ENCODE results near the gene PIEZO2. TPM values are rescaled to one million over a fixed set of nuclear protein-coding genes. Genes with fewer than 3 reads are reported as not detected.

PIEZO2 gene
- total and polyA plus RNA-seq, 2 of the 8 experiments (the other 6 are each of a cell fraction or from before 2014, with no cell fraction given): 4.7 to 16.5 TPM

GRCh38 chr18:10841203-10841602 is 308.2 kb downstream of the PIEZO2 start:
- POLR2A ChIA-PET (ENCODE audit: partially characterized antibody): no interaction called here

More at GRCh38 chr18:10841203-10841602, 308.2 kb downstream of the PIEZO2 start:
- Histone ChIP-seq H3K4me1 (replicated peaks in 1 of 4; ENCODE audit: control insufficient read depth in 3 of 4, insufficient read depth in 4 of 4, low read length in 3 of 4) (no peaks in the 10 kb centered on the region), H3K9me3 (ENCODE audit: insufficient read depth in 2 of 2, low read depth in 1 of 2, low read length in 1 of 2) (no peaks in the 10 kb centered on the region), H3K23me2 (ENCODE audit: low read depth, low read length) (no peaks in the 10 kb centered on the region), H3K9ac (replicated peaks in 1 of 4; ENCODE audit: extremely low read depth in 1 of 4, low read depth in 3 of 4, low read length in 3 of 4) (no peak overlapping the region), H3K27ac (ENCODE audit: low read depth, low read length) (no peak overlapping the region), H3K4ac (replicated peaks; ENCODE audit: insufficient read length, low read depth, low read length) (no peak overlapping the region), H2BK5ac (ENCODE audit: low read depth, low read length) (no peak overlapping the region), H3K18ac (ENCODE audit: extremely low read depth, low read length) (no peak overlapping the region), H2BK12ac (ENCODE audit: low read depth, low read length) (no peak overlapping the region), H3K23ac (ENCODE audit: insufficient read length) (no peak overlapping the region), H3K4me3 (ENCODE audit: extremely low read depth in 1 of 4, insufficient read depth in 2 of 4, low read depth in 3 of 4, low read length in 4 of 4) (no peak overlapping the region), H4K5ac (ENCODE audit: insufficient read length, low read depth, low read length) (no peak overlapping the region), H2BK120ac (replicated peaks; ENCODE audit: low read depth, low read length) (no peak overlapping the region), H3K27me3 (replicated peaks in 1 of 4; ENCODE audit: control insufficient read depth in 3 of 4, extremely low read depth in 1 of 4, insufficient read depth in 3 of 4, low read length in 3 of 4) (peaks cover 0 to 1% (median 0%) of the 10 kb centered on the region in 4 experiments; a peak in 1 of 7 replicates), H3K79me2 (ENCODE audit: control insufficient read depth in 1 of 2, insufficient read depth in 2 of 2, low read length in 2 of 2) (no peaks in the 10 kb centered on the region), H4K8ac (ENCODE audit: extremely low read depth, insufficient read depth, low read length) (no peak overlapping the region), H2BK15ac (ENCODE audit: low read length) (no peak overlapping the region), H3K36me3 (ENCODE audit: control insufficient read depth in 2 of 4, insufficient read depth in 4 of 4, low read length in 3 of 4) (no peaks in the 10 kb centered on the region), H3K4me2 (ENCODE audit: insufficient read depth in 1 of 2, low read depth in 2 of 2, low read length in 2 of 2) (no peak overlapping the region), H3K79me1 (ENCODE audit: low read depth, low read length) (no peaks in the 10 kb centered on the region), H3K56ac (replicated peaks; ENCODE audit: insufficient read length, low read depth, low read length) (no peak overlapping the region), H2AFZ (ENCODE audit: low read length) (no peak overlapping the region), H4K91ac (replicated peaks; ENCODE audit: insufficient read length, low read length) (no peak overlapping the region), H2AK5ac (ENCODE audit: low read depth, low read length) (no peak overlapping the region), H3K14ac (ENCODE audit: insufficient read length) (no peak overlapping the region), H2BK20ac (ENCODE audit: low read length) (no peak overlapping the region), H4K20me1 (replicated peaks in 1 of 2; ENCODE audit: control insufficient read depth in 1 of 2, insufficient read depth in 2 of 2, low read length in 2 of 2) (no peaks in the 10 kb centered on the region)
- CTCF ChIA-PET (ENCODE audit: partially characterized antibody): interaction anchor here (0.8 to 2.9 kb wide), 2 partner anchors 11 to 56 kb away, joined by 3 to 14 read pairs; no protein-coding TSS in a partner anchor
- no peak for DNase-seq (ENCODE audit: low read depth in 1 of 2, low spot score in 2 of 2)
- no peak for TF ChIP-seq FOSL1 (IDR thresholded peaks at IDR 0.05; ENCODE audit: insufficient read depth, low read depth, low read length)
- no peak for TF ChIP-seq SIRT6 (IDR thresholded peaks at IDR 0.05; ENCODE audit: low read length)
- no peak for TF ChIP-seq POLR2AphosphoS5 (IDR thresholded peaks at IDR 0.05; ENCODE audit: low read depth, low read length)
- no peak for TF ChIP-seq CBX8 (IDR thresholded peaks at IDR 0.05; ENCODE audit: borderline replicate concordance, low read depth, low read length)
- TF ChIP-seq GTF2F1 (IDR thresholded peaks at IDR 0.05; ENCODE audit: borderline replicate concordance, low read depth, low read length): no peak
- TF ChIP-seq SP1 (IDR thresholded peaks at IDR 0.05; ENCODE audit: low read depth, low read length): no peak
- no peak for TF ChIP-seq KDM1A (IDR thresholded peaks at IDR 0.05; ENCODE audit: borderline replicate concordance, low read length)
- TF ChIP-seq, protein P1, sequence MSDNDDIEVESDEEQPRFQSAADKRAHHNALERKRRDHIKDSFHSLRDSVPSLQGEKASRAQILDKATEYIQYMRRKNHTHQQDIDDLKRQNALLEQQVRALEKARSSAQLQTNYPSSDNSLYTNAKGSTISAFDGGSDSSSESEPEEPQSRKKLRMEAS (IDR thresholded peaks at IDR 0.05): no peak
- TF ChIP-seq YY1 (IDR thresholded peaks at IDR 0.05; ENCODE audit: low read depth, low read length): no peak
- TF ChIP-seq ZNF274 (IDR thresholded peaks at IDR 0.05; ENCODE audit: borderline replicate concordance, extremely low read depth, low read length): no peak
- TF ChIP-seq HDAC2 (IDR thresholded peaks at IDR 0.05; ENCODE audit: borderline replicate concordance in 1 of 2, low read depth in 2 of 2, low read length in 2 of 2): no peak
- no peak for FAIRE-seq
